H1 (cell line): ENCODE data around the gene TRIM29.

Experiments used
- CBX5 ChIP-seq: fragments of 300-800, 300-1000 bp; sonication (generic); IDR thresholded peaks from 2 replicates; pipeline ENCODE4 v1.7.1; 2016; ENCODE audit warnings: antibody characterized with exemption, low read length, low read depth
- CEBPB ChIP-seq: IDR thresholded peaks from 2 replicates; pipeline ENCODE4 v1.6.1; 2012; ENCODE audit warnings: low read depth, low read length
- CTBP2 ChIP-seq: IDR thresholded peaks from 2 replicates; pipeline ENCODE4 v1.7.0; 2011; ENCODE audit warnings: borderline replicate concordance, mild to moderate bottlenecking, moderate library complexity, mixed read lengths, low read length; ENCODE audit not compliant: insufficient read depth, insufficient read length
- CTCF ChIP-seq, 3 experiments: IDR thresholded peaks; 1 replicate in 2 of 3; 2 replicates in 1 of 3; pipeline versions ENCODE4 v1.5.1 to v1.6.1; 2011; ENCODE audit warnings: low read length in 3 of 3, mild to moderate bottlenecking in 3 of 3, inconsistent platforms in 2 of 3, low read depth in 1 of 3, moderate library complexity in 1 of 3; ENCODE audit not compliant: insufficient read depth in 1 of 3; ENCODE audit errors: control extremely low read depth in 1 of 3
- JUND ChIP-seq: IDR thresholded peaks from 2 replicates; pipeline ENCODE4 v1.6.1; 2011; ENCODE audit warnings: mild to moderate bottlenecking, improper control_type of control experiment, low read length
- KDM5A ChIP-seq: fragments of 200-600 bp; IDR thresholded peaks from 2 replicates; pipeline ENCODE4 v1.7.1; 2012; ENCODE audit warnings: mild to moderate bottlenecking, low read length, inconsistent platforms, mixed read lengths
- PHF8 ChIP-seq: fragments of 200-600 bp; sonication (generic); conservative IDR thresholded peaks from 2 replicates; pipeline ENCODE4 v1.7.1; 2012; ENCODE audit warnings: low read depth, mild to moderate bottlenecking, inconsistent platforms, low read length, moderate library complexity
- POLR2A ChIP-seq, 2 experiments: IDR thresholded peaks; 1 replicate in 1 of 2; 2 replicates in 1 of 2; pipeline ENCODE4 v1.6.1; 2011; ENCODE audit warnings: low read depth in 2 of 2, low read length in 2 of 2, mild to moderate bottlenecking in 2 of 2; ENCODE audit errors: control extremely low read depth in 1 of 2
- SUZ12 ChIP-seq: fragments of 200-600 bp; sonication (generic); IDR thresholded peaks from 2 replicates; pipeline ENCODE4 v1.6.1; 2012; ENCODE audit warnings: mild to moderate bottlenecking, inconsistent platforms, low read length, moderate library complexity, mixed read lengths
- TBP ChIP-seq: IDR thresholded peaks from 2 replicates; pipeline ENCODE4 v1.6.1; 2011; ENCODE audit warnings: low read depth, low read length, improper control_type of control experiment
- USF2 ChIP-seq: IDR thresholded peaks from 2 replicates; pipeline ENCODE4 v1.6.1; 2011; ENCODE audit warnings: low read length, improper control_type of control experiment

- TF ChIP-seq CBX5 (no peak), TBP (no peak), USF2 (no peak), KDM5A (no peak), CEBPB (no peak), CTCF (IDR thresholded peaks at IDR 0.05; ENCODE audit: control extremely low read depth in 1 of 3, insufficient read depth in 1 of 3, low read depth in 1 of 3, low read length in 3 of 3) (no peak), SUZ12 (no peak), JUND (no peak), POLR2A (IDR thresholded peaks at IDR 0.05; ENCODE audit: control extremely low read depth in 1 of 2, low read depth in 2 of 2, low read length in 2 of 2) (no peak), CTBP2 (no peak), PHF8 (no peak)
These were observed 1.6 kb downstream of the TRIM29 start for GRCh38 chr11:120136356-120136755.
